Nephron progenitor cell (in vitro differentiated cells): Measurements from ENCODE around the gene ILDR2.

Source experiments
- DNase-seq: peaks from one replicate; pipeline ENCODE4 v3.0.0; 2021
- H3K27ac Mint-ChIP-seq: 2 replicates; pipeline ENCODE4 v1.8.0; 2021; ENCODE audit warnings: mild to moderate bottlenecking, moderate library complexity, mixed read lengths
- H3K27me3 Mint-ChIP-seq: 2 replicates; pipeline ENCODE4 v1.8.0; 2021; ENCODE audit warnings: mild to moderate bottlenecking, low read depth, mixed read lengths; ENCODE audit not compliant: poor library complexity
- H3K36me3 Mint-ChIP-seq: 2 replicates; pipeline ENCODE4 v1.8.0; 2021; ENCODE audit warnings: low read depth, mixed read lengths
- H3K4me1 Mint-ChIP-seq: 2 replicates; pipeline ENCODE4 v1.8.0; 2021; ENCODE audit warnings: mixed read lengths
- H3K4me3 Mint-ChIP-seq: 2 replicates; pipeline ENCODE4 v1.8.0; 2021; ENCODE audit warnings: mild to moderate bottlenecking, moderate library complexity, mixed read lengths
- H3K9me3 Mint-ChIP-seq: 2 replicates; pipeline ENCODE4 v1.8.0; 2021; ENCODE audit warnings: mild to moderate bottlenecking, moderate library complexity, mixed read lengths
- TF ChIP-seq, protein P1 (sequence below): fragments of 200-600 bp; sonication (generic); IDR thresholded peaks from 2 replicates; pipeline ENCODE4 v1.5.0; 2021; ENCODE audit warnings: antibody characterized with exemption

The ILDR2 gene

DNA sequence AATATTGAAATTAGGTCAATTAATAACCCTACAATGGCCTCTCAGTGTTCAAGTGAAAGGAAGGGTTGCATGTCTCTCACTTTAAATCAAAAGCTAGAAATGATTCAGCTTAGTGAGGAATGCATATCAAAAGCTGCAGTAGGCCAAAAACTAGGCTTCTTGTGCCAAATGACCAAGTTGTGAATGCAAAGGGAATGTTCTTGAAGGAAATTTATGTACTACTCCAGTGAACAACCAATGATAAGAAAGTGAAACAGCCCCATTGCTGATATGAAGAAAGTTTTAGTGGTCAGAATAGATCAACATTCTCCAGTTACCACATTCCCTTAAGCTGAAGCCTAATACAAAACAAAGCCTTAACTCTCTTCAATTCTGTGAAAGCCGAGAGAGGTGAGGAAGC is 23.7 kb upstream of the ILDR2 start:
- Mint-ChIP-seq H3K4me1 (no peaks in the 10 kb centered on the region), H3K9me3 (peaks cover 7% of the 10 kb centered on the region), H3K27me3 (no peaks in the 10 kb centered on the region), H3K36me3 (no peaks in the 10 kb centered on the region), H3K4me3 (no peak overlapping the region), H3K27ac (no peak overlapping the region)
- DNase-seq: no peak
- TF ChIP-seq, protein P1, sequence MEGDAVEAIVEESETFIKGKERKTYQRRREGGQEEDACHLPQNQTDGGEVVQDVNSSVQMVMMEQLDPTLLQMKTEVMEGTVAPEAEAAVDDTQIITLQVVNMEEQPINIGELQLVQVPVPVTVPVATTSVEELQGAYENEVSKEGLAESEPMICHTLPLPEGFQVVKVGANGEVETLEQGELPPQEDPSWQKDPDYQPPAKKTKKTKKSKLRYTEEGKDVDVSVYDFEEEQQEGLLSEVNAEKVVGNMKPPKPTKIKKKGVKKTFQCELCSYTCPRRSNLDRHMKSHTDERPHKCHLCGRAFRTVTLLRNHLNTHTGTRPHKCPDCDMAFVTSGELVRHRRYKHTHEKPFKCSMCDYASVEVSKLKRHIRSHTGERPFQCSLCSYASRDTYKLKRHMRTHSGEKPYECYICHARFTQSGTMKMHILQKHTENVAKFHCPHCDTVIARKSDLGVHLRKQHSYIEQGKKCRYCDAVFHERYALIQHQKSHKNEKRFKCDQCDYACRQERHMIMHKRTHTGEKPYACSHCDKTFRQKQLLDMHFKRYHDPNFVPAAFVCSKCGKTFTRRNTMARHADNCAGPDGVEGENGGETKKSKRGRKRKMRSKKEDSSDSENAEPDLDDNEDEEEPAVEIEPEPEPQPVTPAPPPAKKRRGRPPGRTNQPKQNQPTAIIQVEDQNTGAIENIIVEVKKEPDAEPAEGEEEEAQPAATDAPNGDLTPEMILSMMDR: no peak

DNA sequence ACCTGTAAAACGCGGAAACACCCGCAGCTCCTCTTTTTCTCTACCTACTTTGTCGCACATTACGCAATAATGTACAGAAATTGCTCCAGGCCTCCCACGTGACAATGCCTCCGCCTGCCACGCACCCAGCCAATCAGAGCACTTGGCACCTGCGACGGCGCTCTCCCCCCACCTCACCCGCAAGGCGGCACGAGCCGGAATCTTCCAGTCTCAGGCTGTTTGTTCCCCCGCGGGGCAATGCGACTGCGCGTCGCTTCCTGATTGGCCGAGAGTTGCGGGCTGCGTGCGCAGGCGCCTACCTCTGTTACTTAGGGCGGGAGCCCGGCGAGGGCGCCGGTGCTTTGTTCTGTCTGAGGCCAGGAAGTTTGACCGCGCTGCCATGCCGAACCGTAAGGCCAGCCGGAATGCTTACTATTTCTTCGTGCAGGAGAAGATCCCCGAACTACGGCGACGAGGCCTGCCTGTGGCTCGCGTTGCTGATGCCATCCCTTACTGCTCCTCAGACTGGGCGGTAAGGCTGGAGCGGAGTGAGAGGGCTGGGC is 13.7 kb upstream of the ILDR2 start, which contains the start of gene MAEL:
Gene MAEL, plus strand, starts transcription at position 307 of the 542 bp plus-strand sequence. Its CDS starts 73 bp downstream, at position 380.
- no peak for DNase-seq
- no peaks in the 10 kb centered on the region for H3K9me3 Mint-ChIP-seq
- peaks cover 19% of the 10 kb centered on the region for H3K27me3 Mint-ChIP-seq
- H3K4me1 Mint-ChIP-seq: no peaks in the 10 kb centered on the region
- TF ChIP-seq, protein P1: no peak
- H3K27ac Mint-ChIP-seq: no peak within 1 kb of the TSS
- H3K36me3 Mint-ChIP-seq: no peaks in the 10 kb centered on the region
- H3K4me3 Mint-ChIP-seq: no peak within 1 kb of the TSS

DNA sequence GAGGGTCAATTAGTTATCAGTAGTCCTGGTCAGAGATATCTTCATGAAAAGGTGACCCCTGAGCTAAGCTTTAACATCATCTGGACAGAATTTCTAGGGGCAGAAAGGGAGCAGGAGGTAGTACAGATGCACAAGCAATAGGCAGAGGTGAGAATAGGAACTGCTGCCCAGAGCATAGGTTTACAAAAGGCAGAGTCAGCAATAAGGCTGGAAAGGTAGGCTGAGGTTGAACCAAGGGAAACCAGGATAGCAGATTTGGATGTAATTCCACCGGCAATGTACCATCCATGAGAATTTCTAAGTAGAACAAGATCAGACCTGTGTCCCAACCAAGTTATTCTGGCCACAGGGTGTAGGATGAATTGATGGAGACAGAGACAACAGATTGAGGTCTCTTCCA is 6.2 kb upstream of the ILDR2 start:
- TF ChIP-seq, protein P1: no peak
- Mint-ChIP-seq H3K27ac (no peak overlapping the region), H3K9me3 (no peaks in the 10 kb centered on the region), H3K36me3 (no peaks in the 10 kb centered on the region), H3K27me3 (peaks cover 41% of the 10 kb centered on the region), H3K4me3 (no peak overlapping the region), H3K4me1 (no peaks in the 10 kb centered on the region)
- DNase-seq: no peak

DNA sequence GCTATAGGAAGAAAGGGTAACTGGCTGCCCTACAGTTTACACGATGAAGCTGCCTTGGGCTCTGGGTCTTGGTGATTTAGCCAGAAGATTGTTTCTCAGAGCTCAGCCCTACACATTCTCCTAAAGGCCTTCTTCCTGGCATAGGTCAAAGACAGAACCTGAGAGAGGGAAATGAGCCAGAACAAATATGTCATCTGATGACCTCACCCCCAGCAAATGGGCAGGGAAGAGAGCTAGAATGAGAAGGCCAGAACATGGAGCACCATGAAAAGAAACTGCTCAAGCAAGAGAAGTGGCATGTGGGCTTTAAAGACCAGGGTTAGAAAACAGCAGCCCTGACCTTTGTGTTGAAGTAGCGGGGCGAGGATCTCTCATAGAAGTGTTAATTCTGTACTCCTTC is 5.5 kb upstream of the ILDR2 start:
- H3K9me3 Mint-ChIP-seq: no peaks in the 10 kb centered on the region
- peaks cover 46% of the 10 kb centered on the region for H3K27me3 Mint-ChIP-seq
- no peak overlapping the region for H3K27ac Mint-ChIP-seq
- H3K4me1 Mint-ChIP-seq: peaks cover 7% of the 10 kb centered on the region
- TF ChIP-seq, protein P1: no peak
- H3K4me3 Mint-ChIP-seq: no peak overlapping the region
- H3K36me3 Mint-ChIP-seq: no peaks in the 10 kb centered on the region
- no peak for DNase-seq

DNA sequence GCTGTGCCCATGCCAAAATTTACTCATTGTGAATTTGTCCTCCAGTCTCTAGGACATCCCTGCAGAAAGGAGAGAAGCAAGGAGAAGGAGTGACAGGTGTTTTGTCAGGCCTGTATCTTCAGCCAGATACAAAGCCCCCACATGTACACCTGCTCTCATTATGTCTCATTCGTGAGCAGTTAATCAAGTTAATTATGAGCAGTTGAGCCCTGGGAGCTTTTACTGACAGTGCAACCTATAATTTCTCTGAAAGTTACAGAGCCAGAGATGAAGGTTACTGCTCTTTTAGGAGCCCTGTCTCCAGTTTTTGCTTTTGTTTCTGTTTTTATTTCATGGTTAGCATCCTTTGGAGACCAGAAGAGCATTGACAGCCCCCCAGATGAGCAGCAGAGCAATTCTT is 5.0 kb upstream of the ILDR2 start:
- Mint-ChIP-seq H3K4me3 (no peak overlapping the region), H3K9me3 (no peaks in the 10 kb centered on the region), H3K36me3 (no peaks in the 10 kb centered on the region), H3K27ac (no peak overlapping the region), H3K4me1 (peaks cover 9% of the 10 kb centered on the region), H3K27me3 (peaks cover 48% of the 10 kb centered on the region)
- TF ChIP-seq, protein P1: no peak
- no peak for DNase-seq

DNA sequence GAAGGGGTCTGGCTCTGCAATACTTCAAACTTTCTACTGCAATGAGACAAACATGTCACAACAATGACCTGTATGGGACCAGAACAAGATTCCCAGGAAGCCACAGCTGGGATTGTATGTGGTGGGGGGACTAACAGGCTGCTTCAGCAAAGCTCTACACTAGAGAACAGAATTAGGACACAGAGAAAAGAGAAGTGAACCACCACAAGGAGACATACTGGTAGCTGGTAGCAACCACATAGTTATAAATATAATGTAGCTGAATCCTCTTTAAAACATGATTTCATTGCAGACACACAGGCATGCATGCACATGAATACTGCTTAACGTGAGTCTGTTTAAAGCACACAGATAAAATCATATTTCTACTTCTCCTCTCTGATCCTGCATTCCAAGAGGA is 3.5 kb upstream of the ILDR2 start:
- no peaks in the 10 kb centered on the region for H3K9me3 Mint-ChIP-seq
- peaks cover 55% of the 10 kb centered on the region for H3K27me3 Mint-ChIP-seq
- no peak overlapping the region for H3K4me3 Mint-ChIP-seq
- DNase-seq: no peak
- H3K36me3 Mint-ChIP-seq: no peaks in the 10 kb centered on the region
- no peak overlapping the region for H3K27ac Mint-ChIP-seq
- H3K4me1 Mint-ChIP-seq: peaks cover 18% of the 10 kb centered on the region
- TF ChIP-seq, protein P1: no peak
